ENCODE results near the gene KCNJ8. TPM values are rescaled to one million over a fixed set of nuclear protein-coding genes. Genes with fewer than 3 reads are reported as not detected.
"Not testable (repeated sequence)": the region's sequence is repeated elsewhere in the genome, so short reads cannot be mapped to it uniquely, and the experiment has no call there.

Gene KCNJ8
- not detected in 2 replicates for total RNA-seq

DNA sequence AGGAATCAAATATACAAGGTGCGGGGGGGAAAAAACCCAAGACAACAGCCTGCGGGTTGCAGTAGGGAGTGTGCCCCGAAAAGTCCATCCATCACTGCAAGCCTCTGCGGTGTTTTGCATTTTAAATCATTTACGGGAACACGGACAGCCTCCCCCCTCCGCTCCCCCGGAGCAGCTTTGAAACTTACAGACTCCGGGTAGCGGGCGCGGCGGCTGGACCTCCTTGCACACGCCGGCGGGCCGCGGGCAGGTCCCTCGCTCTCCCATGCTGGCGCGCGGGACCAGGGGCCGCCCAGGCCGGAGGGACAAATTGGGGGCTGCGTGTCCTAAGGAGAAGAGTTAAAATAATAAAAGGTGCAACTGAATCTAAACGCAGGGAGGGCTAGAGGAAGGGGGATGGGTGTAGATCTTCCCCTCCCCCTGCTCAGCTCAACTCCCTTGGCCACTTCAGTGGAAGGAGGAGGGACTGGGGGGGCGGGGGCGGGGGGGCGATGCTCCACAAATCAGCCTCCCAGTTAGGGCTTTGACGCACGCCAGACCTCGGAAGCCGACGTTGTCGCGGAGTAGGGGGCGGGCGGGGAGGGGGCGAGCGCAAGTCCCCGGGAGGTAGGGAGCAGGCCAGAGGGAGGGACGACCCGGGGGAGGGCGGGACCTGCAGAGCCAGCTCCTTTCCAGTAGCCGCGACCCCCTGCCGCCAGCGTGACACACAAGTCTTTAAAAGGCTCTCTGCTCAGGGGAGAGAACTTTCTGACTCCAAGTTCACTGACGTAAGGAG is at the start of gene KCNJ8:
Gene KCNJ8 (minus strand): TSS at position 349 of the 775 bp plus-strand sequence. CDS start 1,090 bp downstream, outside the sequence.
- DNase-seq = no peak
- Mint-ChIP-seq H3K27me3 (peaks cover 60% of the 10 kb centered on the region), H3K36me3 (ENCODE audit: low read depth) (no peaks in the 10 kb centered on the region), H3K9me3 (no peaks in the 10 kb centered on the region), H3K4me3 (no peak within 1 kb of the TSS), H3K4me1 (peaks cover 4% of the 10 kb centered on the region), H3K27ac (no peak within 1 kb of the TSS)
- intact Hi-C loops (cut with micrococcal nuclease) = loop anchor here (10.0 kb wide), 1 partner anchor 170 kb away; the partner anchor contains the start of gene ABCC9

DNA sequence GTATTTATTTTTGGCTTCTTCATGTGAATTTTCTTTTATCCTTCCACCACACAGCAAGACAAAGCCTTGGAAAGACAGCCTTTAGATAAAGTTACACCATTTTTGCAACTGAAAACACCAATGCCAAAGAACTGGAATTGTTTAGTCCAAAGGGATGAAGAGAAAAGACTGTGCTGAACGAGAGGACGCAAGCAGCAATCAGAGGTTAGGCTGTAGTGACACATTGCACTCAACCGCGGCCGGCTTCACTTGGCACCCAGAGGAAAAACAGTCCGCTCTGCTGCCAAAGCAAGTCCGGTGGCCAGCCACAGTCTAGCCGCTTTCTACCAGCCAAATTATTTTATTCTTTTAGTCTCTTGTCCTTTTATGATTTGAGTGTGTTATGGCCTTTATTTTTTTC is 49.1 kb upstream of the KCNJ8 start:
- Mint-ChIP-seq H3K27ac (no peak overlapping the region), H3K27me3 (no peaks in the 10 kb centered on the region), H3K4me1 (no peaks in the 10 kb centered on the region), H3K9me3 (no peaks in the 10 kb centered on the region), H3K4me3 (no peak overlapping the region), H3K36me3 (ENCODE audit: low read depth) (no peaks in the 10 kb centered on the region)
- DNase-seq = no peak
- intact Hi-C loops (cut with micrococcal nuclease) = no loop called here

DNA sequence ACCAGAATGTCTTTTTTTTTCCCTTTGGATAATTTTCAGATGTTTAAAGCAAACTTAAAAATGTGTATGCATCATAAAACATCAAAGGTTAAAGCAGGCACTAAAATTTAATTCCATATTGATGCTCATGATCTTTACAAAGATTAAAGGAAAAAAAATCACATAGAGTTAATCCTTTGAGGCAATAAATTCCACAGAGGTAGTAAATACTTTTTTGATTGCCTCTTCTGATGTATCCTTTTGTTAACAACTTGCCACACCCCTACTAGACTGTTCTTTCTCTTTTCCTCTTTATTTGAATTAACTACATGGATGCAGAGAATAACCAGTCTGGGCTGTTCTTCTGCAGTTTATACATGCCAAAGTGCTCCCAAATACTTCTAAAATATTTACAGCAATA is 45.2 kb upstream of the KCNJ8 start:
- Mint-ChIP-seq H3K36me3 (ENCODE audit: low read depth) (no peaks in the 10 kb centered on the region), H3K4me1 (no peaks in the 10 kb centered on the region), H3K27ac (no peak overlapping the region), H3K4me3 (no peak overlapping the region), H3K9me3 (no peaks in the 10 kb centered on the region), H3K27me3 (no peaks in the 10 kb centered on the region)
- DNase-seq = no peak
- intact Hi-C loops (cut with micrococcal nuclease) = no loop called here

DNA sequence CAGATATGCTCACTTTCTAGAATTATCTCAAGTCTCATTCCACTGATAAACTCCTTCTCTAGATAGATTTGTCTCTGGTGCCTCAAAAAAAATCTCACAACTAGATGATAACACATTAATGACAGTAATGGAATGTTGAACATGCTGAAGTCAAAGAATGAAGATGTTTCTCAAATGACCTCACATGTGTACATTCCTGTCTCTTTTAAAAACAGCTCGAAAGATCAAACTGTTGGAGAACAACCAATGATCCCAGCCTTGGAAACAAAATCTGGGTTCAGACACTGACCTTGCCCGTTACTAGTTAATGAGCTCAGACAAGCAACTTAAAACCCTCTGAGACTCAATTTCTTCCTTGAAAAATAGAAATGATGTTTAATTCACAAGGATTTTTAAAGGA is 44.7 kb upstream of the KCNJ8 start:
- DNase-seq = no peak
- no peaks in the 10 kb centered on the region for H3K4me1 Mint-ChIP-seq

DNA sequence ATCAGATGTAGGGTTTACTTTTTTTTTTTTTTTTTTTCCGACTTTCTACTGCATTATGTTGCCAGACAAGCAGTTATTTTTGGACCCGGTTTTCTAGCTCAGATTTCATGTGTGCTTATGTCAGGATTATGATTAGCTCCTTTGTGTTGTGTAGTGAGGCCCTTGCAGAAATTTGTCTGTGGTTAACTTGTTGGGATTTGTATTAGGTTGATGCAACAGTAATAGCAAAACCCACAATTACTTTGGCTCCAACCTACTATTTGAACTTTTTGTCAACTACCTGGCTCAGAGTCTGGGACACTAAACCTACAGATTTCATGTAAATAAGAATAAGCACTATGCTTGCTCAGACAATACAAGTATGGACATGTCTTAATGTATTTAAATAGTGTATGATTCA is 44.1 kb upstream of the KCNJ8 start:
- intact Hi-C loops (cut with micrococcal nuclease) = no loop called here
- H3K4me3 Mint-ChIP-seq = no peak overlapping the region
- no peaks in the 10 kb centered on the region for H3K36me3 Mint-ChIP-seq (ENCODE audit: low read depth)
- H3K27ac Mint-ChIP-seq = no peak overlapping the region
- H3K27me3 Mint-ChIP-seq = no peaks in the 10 kb centered on the region
- no peaks in the 10 kb centered on the region for H3K9me3 Mint-ChIP-seq
- no peaks in the 10 kb centered on the region for H3K4me1 Mint-ChIP-seq
- DNase-seq = no peak

More for the DNA sequence above, 44.7 kb upstream of the KCNJ8 start:
- Mint-ChIP-seq H3K27me3 (no peaks in the 10 kb centered on the region), H3K4me3 (no peak overlapping the region), H3K9me3 (no peaks in the 10 kb centered on the region), H3K27ac (no peak overlapping the region), H3K36me3 (ENCODE audit: low read depth) (no peaks in the 10 kb centered on the region)
- intact Hi-C loops (cut with micrococcal nuclease) = no loop called here

DNA sequence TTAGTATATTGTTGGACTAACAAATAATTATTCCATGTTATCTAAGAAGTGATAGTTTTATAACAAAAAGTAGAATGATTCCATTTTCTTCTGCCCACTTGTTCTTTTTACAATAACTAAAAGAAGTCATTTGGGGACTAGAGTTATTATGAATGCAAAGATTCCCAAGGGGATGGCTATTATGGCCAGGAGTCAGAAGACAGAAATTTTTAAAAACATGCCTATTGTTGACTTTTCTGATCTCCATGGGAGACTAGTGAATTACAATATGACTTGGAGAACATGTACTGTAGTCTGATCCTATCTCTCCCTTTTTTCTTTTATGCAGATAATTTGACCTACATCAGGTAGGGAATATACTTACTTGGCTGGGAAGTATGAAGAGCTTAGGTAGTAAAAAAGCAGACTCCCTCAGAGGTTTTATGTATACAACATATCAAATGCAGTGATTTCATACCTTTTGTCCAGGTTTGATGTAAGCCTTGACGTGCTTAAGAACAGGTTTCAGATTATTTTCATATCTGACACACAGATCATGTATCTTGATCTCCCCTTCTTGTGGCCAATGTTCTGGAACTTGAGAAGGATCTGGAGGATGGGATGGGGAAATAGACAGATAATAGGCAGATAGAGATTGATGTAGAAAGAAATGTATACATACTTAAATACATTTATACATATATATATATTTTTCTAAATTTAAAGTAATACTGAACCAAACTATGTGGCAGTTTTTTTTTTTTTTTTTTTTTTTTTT is 41.0 kb upstream of the KCNJ8 start:
- Mint-ChIP-seq H3K4me3 (no peak overlapping the region), H3K27ac (no peak overlapping the region), H3K4me1 (no peaks in the 10 kb centered on the region), H3K36me3 (ENCODE audit: low read depth) (no peaks in the 10 kb centered on the region), H3K27me3 (no peaks in the 10 kb centered on the region), H3K9me3 (no peaks in the 10 kb centered on the region)
- intact Hi-C loops (cut with micrococcal nuclease) = no loop called here
- no peak for DNase-seq

DNA sequence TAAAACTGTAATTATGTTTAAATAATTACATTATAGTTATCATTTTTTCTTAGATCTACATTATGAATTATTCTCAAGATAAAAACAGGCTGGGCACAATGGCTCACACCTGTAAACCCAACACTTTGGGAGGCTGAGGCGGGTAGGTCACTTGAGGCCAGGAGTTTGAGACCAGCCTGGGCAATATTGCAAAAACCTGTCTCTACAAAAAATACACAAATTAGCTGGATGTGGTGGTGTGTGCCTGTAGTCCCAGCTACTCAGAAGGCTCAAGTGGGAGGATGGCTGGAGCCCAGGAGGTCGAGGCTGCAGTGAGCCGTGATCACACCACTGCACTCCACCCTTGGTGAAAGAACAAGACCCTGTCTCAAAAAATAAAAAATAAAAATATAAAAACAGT is 40.3 kb upstream of the KCNJ8 start:
- Mint-ChIP-seq H3K4me3 (no peak overlapping the region), H3K4me1 (no peaks in the 10 kb centered on the region), H3K36me3 (ENCODE audit: low read depth) (no peaks in the 10 kb centered on the region), H3K27me3 (no peaks in the 10 kb centered on the region), H3K9me3 (no peaks in the 10 kb centered on the region), H3K27ac (no peak overlapping the region)
- intact Hi-C loops (cut with micrococcal nuclease) = no loop called here
- DNase-seq = no peak

DNA sequence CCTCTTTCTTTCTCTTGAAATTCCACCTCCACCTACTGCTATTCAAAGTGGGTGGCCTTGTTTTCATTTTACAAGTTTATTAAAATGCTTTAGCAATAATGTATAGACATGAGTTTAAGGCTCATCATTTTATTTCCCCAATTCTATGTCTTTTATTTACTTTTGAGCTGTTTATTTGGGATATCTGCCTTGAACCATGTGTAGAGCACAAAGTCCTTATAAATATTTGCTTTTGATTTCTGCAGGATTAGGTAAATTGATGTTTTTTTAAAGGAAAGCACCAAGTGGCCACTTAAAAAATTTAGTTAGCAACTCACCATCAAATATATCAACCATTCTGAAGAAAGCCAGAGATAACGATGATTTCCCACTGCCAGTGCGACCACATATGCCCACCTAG is 39.8 kb upstream of the KCNJ8 start:
- Mint-ChIP-seq H3K9me3 (no peaks in the 10 kb centered on the region), H3K4me3 (no peak overlapping the region), H3K27me3 (no peaks in the 10 kb centered on the region), H3K36me3 (ENCODE audit: low read depth) (no peaks in the 10 kb centered on the region), H3K27ac (no peak overlapping the region), H3K4me1 (no peaks in the 10 kb centered on the region)
- no peak for DNase-seq
- intact Hi-C loops (cut with micrococcal nuclease) = no loop called here

DNA sequence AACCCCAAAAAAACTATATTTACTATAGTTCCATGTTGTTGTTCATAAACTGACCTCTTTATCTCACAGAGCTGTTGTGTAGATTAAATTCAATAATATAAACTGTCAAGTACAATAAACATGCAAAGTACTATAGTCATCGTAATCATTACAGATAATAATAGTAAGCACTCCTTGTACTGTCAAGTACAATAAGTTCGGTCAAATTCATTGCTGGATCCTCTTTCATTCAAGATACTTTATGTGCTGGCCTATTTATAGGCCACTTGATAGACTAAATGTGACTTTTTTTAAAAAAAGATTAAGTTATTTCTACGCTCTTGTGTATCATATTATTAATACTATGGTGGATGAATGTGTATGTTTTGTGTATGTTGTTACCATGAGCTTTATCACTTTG is 39.2 kb upstream of the KCNJ8 start:
- no peaks in the 10 kb centered on the region for H3K9me3 Mint-ChIP-seq
- no peak overlapping the region for H3K27ac Mint-ChIP-seq
- H3K27me3 Mint-ChIP-seq = no peaks in the 10 kb centered on the region
- no peaks in the 10 kb centered on the region for H3K36me3 Mint-ChIP-seq (ENCODE audit: low read depth)
- DNase-seq = no peak
- H3K4me1 Mint-ChIP-seq = no peaks in the 10 kb centered on the region
- intact Hi-C loops (cut with micrococcal nuclease) = no loop called here
- H3K4me3 Mint-ChIP-seq = no peak overlapping the region

DNA sequence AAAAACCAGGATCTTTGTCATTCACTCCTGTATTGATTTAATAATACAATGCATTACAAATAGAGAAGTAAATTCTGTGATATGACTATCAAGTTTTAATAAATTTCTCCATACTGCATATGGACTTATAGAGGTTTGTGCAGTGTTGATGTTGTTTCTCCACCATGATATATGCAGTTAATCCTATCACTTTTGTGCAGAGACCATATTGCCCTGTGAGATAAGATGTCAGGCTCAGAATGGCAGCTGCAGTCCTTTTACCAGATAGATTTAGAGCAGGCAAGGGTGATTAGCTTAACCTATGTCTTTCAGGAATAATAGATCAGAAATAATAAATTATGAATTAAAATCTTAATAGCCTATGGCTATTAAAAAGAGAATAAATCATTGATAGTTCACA is 38.6 kb upstream of the KCNJ8 start:
- no peaks in the 10 kb centered on the region for H3K4me1 Mint-ChIP-seq
- H3K9me3 Mint-ChIP-seq = no peaks in the 10 kb centered on the region
- no peak overlapping the region for H3K4me3 Mint-ChIP-seq
- no peaks in the 10 kb centered on the region for H3K27me3 Mint-ChIP-seq
- intact Hi-C loops (cut with micrococcal nuclease) = no loop called here
- no peaks in the 10 kb centered on the region for H3K36me3 Mint-ChIP-seq (ENCODE audit: low read depth)
- H3K27ac Mint-ChIP-seq = no peak overlapping the region
- no peak for DNase-seq

DNA sequence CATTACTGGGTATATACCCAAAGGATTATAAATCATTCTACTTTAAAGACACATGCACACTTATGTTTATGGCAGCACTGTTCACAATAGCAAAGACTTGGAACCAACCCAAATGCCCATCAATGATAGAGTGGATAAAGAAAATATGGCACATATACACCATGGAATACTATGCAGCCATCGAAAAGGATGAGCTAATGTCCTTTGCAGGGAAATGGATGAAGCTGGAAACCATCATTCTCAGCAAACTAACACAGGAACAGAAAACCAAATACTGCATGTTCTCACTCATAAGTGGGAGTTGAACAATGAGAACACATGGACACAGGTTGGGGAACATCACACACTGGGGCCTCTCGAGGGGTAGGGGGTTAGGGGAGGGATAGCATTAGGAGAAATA is 37.8 kb upstream of the KCNJ8 start:
- DNase-seq; H3K9me3 Mint-ChIP-seq; H3K27me3 Mint-ChIP-seq; H3K36me3 Mint-ChIP-seq (ENCODE audit: low read depth); H3K27ac Mint-ChIP-seq; H3K4me1 Mint-ChIP-seq; intact Hi-C loops (cut with micrococcal nuclease); H3K4me3 Mint-ChIP-seq: not testable (repeated sequence)

DNA sequence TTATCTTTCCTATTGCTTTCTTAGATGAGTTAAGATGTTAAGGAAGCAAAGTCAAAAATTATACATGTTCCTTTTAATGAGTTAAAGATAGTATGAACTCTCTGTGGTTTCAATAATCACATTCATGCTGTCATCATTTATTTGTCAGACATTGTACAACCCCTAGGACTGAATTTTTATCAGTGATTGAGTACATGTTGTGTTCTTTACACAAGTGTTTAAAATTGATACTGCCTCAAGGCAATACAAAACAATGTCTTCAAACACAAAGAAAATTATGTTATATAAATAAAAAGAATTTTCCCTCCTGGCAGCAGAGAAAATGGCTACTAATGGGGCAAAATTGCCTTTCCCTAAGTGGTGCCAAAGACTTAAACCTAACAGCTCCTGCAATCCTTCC is 34.6 kb upstream of the KCNJ8 start:
- Mint-ChIP-seq H3K36me3 (ENCODE audit: low read depth) (no peaks in the 10 kb centered on the region), H3K9me3 (no peaks in the 10 kb centered on the region), H3K27ac (no peak overlapping the region), H3K27me3 (no peaks in the 10 kb centered on the region), H3K4me1 (no peaks in the 10 kb centered on the region), H3K4me3 (no peak overlapping the region)
- intact Hi-C loops (cut with micrococcal nuclease) = no loop called here
- DNase-seq = no peak

DNA sequence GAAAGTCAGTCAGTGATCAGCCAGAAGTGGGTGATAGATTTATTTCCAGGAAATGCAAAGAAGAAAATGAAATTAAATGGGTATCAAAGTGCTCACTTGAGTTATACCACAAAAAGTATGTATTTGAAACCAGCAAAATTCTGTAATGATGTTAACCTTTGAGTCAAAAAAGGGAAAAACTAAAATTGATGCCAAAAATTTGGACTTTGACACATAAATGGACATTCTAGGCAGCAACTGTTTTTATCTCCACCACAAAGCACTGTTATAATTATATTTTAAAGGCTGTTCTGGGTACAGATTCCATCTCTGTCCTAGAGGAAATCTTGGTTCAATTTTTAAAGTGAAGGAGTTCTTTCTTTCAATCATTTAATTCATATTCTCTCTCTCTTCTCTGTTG is 31.7 kb upstream of the KCNJ8 start:
- H3K4me1 Mint-ChIP-seq = no peaks in the 10 kb centered on the region
- no peak overlapping the region for H3K27ac Mint-ChIP-seq
- intact Hi-C loops (cut with micrococcal nuclease) = no loop called here
- no peaks in the 10 kb centered on the region for H3K36me3 Mint-ChIP-seq (ENCODE audit: low read depth)
- H3K27me3 Mint-ChIP-seq = no peaks in the 10 kb centered on the region
- DNase-seq = no peak
- H3K4me3 Mint-ChIP-seq = no peak overlapping the region
- H3K9me3 Mint-ChIP-seq = no peaks in the 10 kb centered on the region

DNA sequence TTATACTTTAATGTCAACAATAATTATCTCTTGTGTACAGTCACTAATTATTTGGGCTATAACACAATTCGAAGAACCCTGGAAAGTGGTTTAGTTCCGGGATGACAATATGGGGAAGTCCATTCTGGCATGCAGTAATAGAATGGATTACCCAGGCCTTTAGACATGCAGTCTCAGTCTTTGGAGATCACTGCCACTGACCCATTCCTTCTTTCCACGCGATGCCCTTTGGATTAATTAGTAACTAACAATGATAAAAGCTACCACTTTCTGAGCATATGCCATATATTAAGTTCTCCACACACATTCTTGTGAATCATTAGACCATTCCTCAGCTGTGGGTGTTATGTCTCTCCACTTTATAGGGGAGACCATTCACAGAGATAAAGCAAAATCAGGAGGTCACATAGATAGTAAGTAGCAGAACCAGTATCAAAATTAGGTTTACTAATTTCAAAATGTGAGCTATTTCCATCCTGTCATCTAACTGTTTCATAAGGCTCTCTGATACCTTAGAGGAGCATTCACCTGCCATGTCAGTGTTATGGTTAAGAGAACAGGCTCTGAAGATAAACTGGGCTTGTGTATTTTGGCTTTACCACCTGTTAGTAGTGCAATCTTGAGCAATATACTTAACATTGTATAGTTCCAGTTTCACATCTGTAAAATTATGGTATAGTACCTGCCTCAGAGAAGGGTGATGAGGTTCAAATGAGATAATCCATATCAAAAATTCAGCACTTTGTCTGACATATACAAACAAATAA is 27.2 kb upstream of the KCNJ8 start:
- H3K27me3 Mint-ChIP-seq = no peaks in the 10 kb centered on the region
- intact Hi-C loops (cut with micrococcal nuclease) = no loop called here
- H3K4me1 Mint-ChIP-seq = no peaks in the 10 kb centered on the region
- H3K36me3 Mint-ChIP-seq (ENCODE audit: low read depth) = no peaks in the 10 kb centered on the region
- no peaks in the 10 kb centered on the region for H3K9me3 Mint-ChIP-seq
- no peak for DNase-seq
- no peak overlapping the region for H3K27ac Mint-ChIP-seq
- H3K4me3 Mint-ChIP-seq = no peak overlapping the region

Measured in activated CD4-positive, alpha-beta T cell treated with anti-CD3 and anti-CD28 coated beads, Interleukin-2, amount 10 ng/mL, durations not matched to agents 24 days and 14 days (primary cell).